GM12872 (cell line): ENCODE measurements around the gene PFKL.
A peak's percentile ranks its signal among the peaks of the same experiment; 100 is the strongest.

ENCODE experiments used
- CTCF ChIP-seq: IDR thresholded peaks from 3 replicates; pipeline ENCODE4 v1.5.1; 2011; ENCODE audit warnings: low read depth, mild to moderate bottlenecking, low read length, moderate library complexity; ENCODE audit not compliant: insufficient read depth

PFKL gene

DNA sequence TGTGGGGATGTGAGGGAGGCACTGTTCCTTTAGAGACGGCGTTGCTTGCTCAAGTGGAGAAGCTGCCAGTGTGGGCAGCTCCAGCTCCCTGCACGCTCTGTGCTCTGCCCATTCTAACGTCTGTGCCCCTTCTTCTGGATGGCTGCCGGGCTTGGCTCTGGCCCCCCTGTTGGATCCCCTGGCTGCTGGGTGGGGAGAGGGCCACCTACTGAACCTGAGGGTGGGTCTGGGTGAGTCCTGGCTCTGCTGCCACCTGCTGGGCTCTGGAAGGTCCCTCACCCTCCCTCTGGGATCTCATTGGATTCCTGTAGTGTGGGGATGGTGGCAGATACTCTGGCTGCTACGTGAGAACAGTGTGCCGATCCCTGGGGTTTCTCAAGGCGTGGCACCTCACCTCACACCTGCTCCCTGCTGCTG is 5.0 kb downstream of the PFKL start:
- peak; percentile 82 for TF ChIP-seq CTCF

DNA sequence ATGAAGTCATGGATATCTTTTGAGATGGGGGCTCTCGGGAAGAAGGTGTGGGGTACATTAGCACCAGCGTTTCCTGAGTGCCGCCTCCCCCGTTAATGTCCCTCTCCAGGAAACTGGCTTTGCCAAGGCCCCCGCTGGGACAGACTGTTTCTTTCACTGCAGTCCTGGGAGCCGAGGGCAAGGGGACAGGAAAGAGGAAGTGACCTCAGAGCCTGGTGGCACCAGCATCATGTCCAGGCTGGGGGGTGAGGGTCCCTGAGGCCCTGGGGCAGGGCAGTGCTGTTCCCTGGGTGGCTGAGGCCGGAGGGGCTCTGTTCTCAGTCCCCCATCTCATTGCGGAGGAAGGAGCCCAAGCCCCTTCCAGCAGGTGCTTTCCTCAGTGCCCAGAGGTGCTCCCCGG is 5.8 kb downstream of the PFKL start:
- no peak for TF ChIP-seq CTCF

GRCh38 chr21:44306936-44307704 is 7.3 kb downstream of the PFKL start:
- no peak for TF ChIP-seq CTCF

DNA sequence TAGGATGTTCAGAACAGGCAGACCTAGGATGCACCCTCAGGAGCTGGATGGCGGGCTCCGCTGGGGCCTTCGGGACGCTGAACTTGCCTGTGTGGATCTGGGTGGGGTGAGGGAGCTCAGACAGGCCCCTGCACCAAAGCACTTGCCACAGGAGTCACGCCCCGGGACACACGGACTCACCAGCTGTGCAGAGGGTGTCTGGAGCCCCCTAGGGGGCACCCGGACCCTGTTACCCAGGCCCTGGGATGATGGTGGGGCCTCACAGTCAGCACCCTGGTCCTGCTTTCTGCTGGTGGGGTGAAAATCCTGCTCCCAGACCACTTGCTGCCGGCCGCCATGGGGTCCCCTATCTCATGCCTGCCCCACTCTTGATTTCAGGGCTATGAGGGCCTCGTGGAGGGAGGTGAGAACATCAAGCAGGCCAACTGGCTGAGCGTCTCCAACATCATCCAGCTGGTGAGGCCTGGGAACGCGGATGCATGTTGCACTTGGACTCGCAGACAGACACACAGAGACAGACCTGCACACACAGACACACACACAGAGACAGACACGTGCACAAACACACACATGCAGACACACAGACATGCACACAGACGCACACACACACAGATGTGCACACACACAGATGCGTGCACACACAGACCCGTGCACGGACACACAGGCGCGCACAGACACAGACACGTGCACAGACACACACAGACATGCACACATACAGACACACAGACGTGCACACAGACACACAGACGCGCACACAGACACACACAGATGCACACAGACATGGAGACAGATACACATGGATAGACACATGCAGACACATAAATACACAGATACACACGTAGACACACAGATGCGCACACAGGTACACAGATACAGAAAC is 11.0 kb downstream of the PFKL start:
- 0 out of 3 replicates have a peak, but pooled peaks have one; percentile 18 for TF ChIP-seq CTCF

- TF ChIP-seq CTCF: no peak
Observed at GRCh38 chr21:44312089-44312488, 12.2 kb downstream of the PFKL start.

- no peak for TF ChIP-seq CTCF
Observed at GRCh38 chr21:44312716-44313115, 12.9 kb downstream of the PFKL start.

GRCh38 chr21:44313451-44313850 is 13.6 kb downstream of the PFKL start:
- TF ChIP-seq CTCF: no peak
